ENCODE measurements around the gene TFAP2A. TPM values are rescaled to one million over a fixed set of nuclear protein-coding genes. Genes with fewer than 3 reads are reported as not detected.

The TFAP2A gene
- total RNA-seq, 1 experiment from 2014 or later, result 0.42 TPM

GRCh38 chr6:10402648-10403311 is 12.1 kb downstream of the TFAP2A start (continued):
- TF ChIP-seq ARID4B (CRISPR knock-in tag; IDR thresholded peaks at IDR 0.05; ENCODE audit: borderline replicate concordance) (no peak), ZNF425 (CRISPR knock-in tag; conservative IDR thresholded peaks at IDR 0.05) (no peak), NR1H2 (CRISPR knock-in tag; IDR thresholded peaks at IDR 0.05) (no peak), HMGA2 (CRISPR knock-in tag; IDR thresholded peaks at IDR 0.05) (no peak), E2F1 (CRISPR knock-in tag; IDR thresholded peaks at IDR 0.05) (no peak)

GRCh38 chr6:10401632-10402223 is 13.1 kb downstream of the TFAP2A start:
- H3K4me1 Mint-ChIP-seq, result peaks cover 81% of the 10 kb centered on the region

More at GRCh38 chr6:10401632-10402223, 13.1 kb downstream of the TFAP2A start:
- POLR2A ChIA-PET, result no interaction called here
- TF ChIP-seq KAT7 (CRISPR knock-in tag; IDR thresholded peaks at IDR 0.05; ENCODE audit: borderline replicate concordance) (no peak), MLX (CRISPR knock-in tag; IDR thresholded peaks at IDR 0.05) (no peak), RORB (CRISPR knock-in tag; IDR thresholded peaks at IDR 0.05) (no peak), ZBTB21 (CRISPR knock-in tag; IDR thresholded peaks at IDR 0.05; ENCODE audit: borderline replicate concordance) (no peak), ZNF219 (CRISPR knock-in tag; IDR thresholded peaks at IDR 0.05; ENCODE audit: borderline replicate concordance) (no peak), ZNF512 (CRISPR knock-in tag; IDR thresholded peaks at IDR 0.05; ENCODE audit: borderline replicate concordance) (no peak), MAX (CRISPR knock-in tag; IDR thresholded peaks at IDR 0.05) (no peak), ZNF671 (CRISPR knock-in tag; IDR thresholded peaks at IDR 0.05) (no peak), JUN (CRISPR knock-in tag; IDR thresholded peaks at IDR 0.05) (no peak), ZNF263 (CRISPR knock-in tag; IDR thresholded peaks at IDR 0.05; ENCODE audit: low read depth) (no peak), ESRRA (CRISPR knock-in tag; IDR thresholded peaks at IDR 0.05; ENCODE audit: borderline replicate concordance) (no peak), E2F1 (CRISPR knock-in tag; IDR thresholded peaks at IDR 0.05) (no peak), IRF1 (CRISPR knock-in tag; IDR thresholded peaks at IDR 0.05) (no peak), TP53 (CRISPR knock-in tag; IDR thresholded peaks at IDR 0.05) (no peak), NR1H2 (CRISPR knock-in tag; IDR thresholded peaks at IDR 0.05) (no peak)
- no peak for ATAC-seq
- no peak overlapping the region for H3K4me3 Mint-ChIP-seq
- CTCF ChIA-PET, result interaction anchor here (0.8 to 2.5 kb wide), 4 partner anchors 10 to 19 kb away, joined by 3 to 11 read pairs (median 7); no protein-coding TSS in a partner anchor
- no peak for DNase-seq (ENCODE audit: low spot score)
- no peak overlapping the region for H3K27ac Mint-ChIP-seq
- H3K9me3 Mint-ChIP-seq, result no peaks in the 10 kb centered on the region
- H3K36me3 Mint-ChIP-seq, result no peaks in the 10 kb centered on the region
- H3K27me3 Mint-ChIP-seq (ENCODE audit: low read depth), result peaks cover 92% of the 10 kb centered on the region

Measured in WTC11 (cell line).